ENCODE results near the gene MELK. TPM values are rescaled to one million over a fixed set of nuclear protein-coding genes. Genes with fewer than 3 reads are reported as not detected.

MELK gene
- total RNA-seq, 2 experiments from 2014 or later: 73.4 to 74.9 TPM

DNA sequence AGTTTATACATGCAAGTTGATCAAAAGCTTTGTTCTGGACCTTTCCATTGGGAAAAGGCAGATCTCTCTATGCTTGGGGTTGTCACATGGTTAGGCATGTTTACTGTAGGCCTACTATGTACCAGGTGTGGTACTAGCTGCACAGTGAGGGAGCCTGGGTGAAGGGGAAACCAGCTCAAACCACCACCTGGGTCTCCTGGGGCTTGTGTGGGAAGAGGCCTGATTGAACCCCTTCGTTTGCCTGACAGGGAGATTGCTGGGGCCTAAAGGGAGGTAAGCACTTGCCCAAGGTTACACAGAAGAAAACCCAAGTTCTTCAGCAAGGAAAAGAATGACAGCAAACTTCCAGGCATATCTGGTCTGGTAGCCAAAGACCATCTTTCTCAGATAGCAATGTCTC is 145.9 kb downstream of the MELK start:
- no peaks in the 10 kb centered on the region for H3K9me3 Mint-ChIP-seq (ENCODE audit: insufficient read depth)
- CTCF ChIA-PET: interaction anchor here (2.7 kb wide), 1 partner anchor 10 kb away, joined by 12 read pairs; no protein-coding TSS in a partner anchor

GRCh38 chr9:36720043-36720442 is 147.3 kb downstream of the MELK start:
- no peak for DNase-seq
- H3K4me3 Mint-ChIP-seq: no peak overlapping the region
- H3K27ac Mint-ChIP-seq: no peak overlapping the region
- ChIA-PET POLR2A (no interaction called here), CTCF (interaction anchor here (1.0 kb wide), 1 partner anchor 9 kb away, joined by 3 read pairs; no protein-coding TSS in a partner anchor)
- no peaks in the 10 kb centered on the region for H3K4me1 Mint-ChIP-seq (ENCODE audit: low read depth)
- no peaks in the 10 kb centered on the region for H3K36me3 Mint-ChIP-seq (ENCODE audit: low read depth)
- ATAC-seq: no peak
- H3K9me3 Mint-ChIP-seq (ENCODE audit: insufficient read depth): no peaks in the 10 kb centered on the region
- H3K27me3 Mint-ChIP-seq (ENCODE audit: low read depth): peaks cover 11% of the 10 kb centered on the region

More for the DNA sequence above, 145.9 kb downstream of the MELK start:
- Mint-ChIP-seq H3K27ac (no peak overlapping the region), H3K27me3 (ENCODE audit: low read depth) (peaks cover 11% of the 10 kb centered on the region), H3K36me3 (ENCODE audit: low read depth) (no peaks in the 10 kb centered on the region), H3K4me3 (no peak overlapping the region), H3K4me1 (ENCODE audit: low read depth) (no peaks in the 10 kb centered on the region)
- DNase-seq (no peak), ATAC-seq (no peak)
- POLR2A ChIA-PET: interaction anchor here (0.6 kb wide), 1 partner anchor 148 kb away, joined by 3 read pairs; no protein-coding TSS in a partner anchor

DNA sequence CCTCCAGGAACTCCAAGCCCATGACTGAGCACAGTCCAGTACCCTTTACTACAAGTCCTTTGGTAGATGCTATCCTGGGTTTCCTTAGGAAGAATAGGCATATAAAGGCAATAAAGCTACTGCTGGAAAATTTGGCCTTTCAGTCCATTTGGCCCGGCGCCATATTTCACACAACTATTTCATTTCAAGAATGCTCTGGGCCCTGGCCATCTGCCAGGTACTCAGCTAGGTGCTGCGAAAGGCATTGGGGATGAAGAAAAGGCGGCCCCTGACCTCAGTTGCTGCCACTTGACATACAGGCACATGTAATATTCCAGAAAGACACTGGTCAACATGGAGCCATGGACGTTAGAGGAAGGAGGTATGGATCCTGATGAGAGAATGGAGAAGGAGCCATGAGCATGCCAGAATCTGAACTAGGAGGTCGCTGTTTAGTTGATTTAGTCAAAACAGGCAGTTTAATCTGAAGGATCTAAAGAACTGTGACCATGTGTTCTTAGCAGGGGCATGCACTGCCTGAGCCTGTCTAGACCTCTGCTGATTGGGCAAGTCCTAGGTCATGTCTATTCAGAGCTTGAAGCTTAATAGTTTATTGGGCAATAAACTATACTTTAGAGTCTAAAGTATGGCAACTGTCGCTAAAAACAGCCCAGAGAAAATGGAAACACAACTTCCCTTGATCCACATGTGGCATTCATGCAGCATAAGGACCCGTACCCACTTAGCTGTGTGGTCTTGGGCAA is 149.3 kb downstream of the MELK start:
- CTCF ChIA-PET: interaction anchor here (1.3 kb wide), 1 partner anchor 9 kb away, joined by 6 read pairs; no protein-coding TSS in a partner anchor
- Mint-ChIP-seq H3K27ac (no peak overlapping the region), H3K4me3 (no peak overlapping the region), H3K27me3 (ENCODE audit: low read depth) (peaks cover 5% of the 10 kb centered on the region), H3K36me3 (ENCODE audit: low read depth) (no peaks in the 10 kb centered on the region), H3K9me3 (ENCODE audit: insufficient read depth) (no peaks in the 10 kb centered on the region), H3K4me1 (ENCODE audit: low read depth) (no peaks in the 10 kb centered on the region)
- POLR2A ChIA-PET: no interaction called here
- ATAC-seq (no peak), DNase-seq (no peak)

GRCh38 chr9:36725777-36726356 is 153.2 kb downstream of the MELK start:
- H3K4me1 Mint-ChIP-seq (ENCODE audit: low read depth): no peaks in the 10 kb centered on the region
- H3K4me3 Mint-ChIP-seq: no peak overlapping the region
- ATAC-seq: no peak
- no peaks in the 10 kb centered on the region for H3K9me3 Mint-ChIP-seq (ENCODE audit: insufficient read depth)
- no peak for DNase-seq
- H3K27me3 Mint-ChIP-seq (ENCODE audit: low read depth): no peaks in the 10 kb centered on the region
- ChIA-PET POLR2A (no interaction called here), CTCF (no interaction called here)
- H3K36me3 Mint-ChIP-seq (ENCODE audit: low read depth): no peaks in the 10 kb centered on the region
- H3K27ac Mint-ChIP-seq: no peak overlapping the region

Other genes starting within 250 kb of the MELK start
- 10 to 100 TPM; 39.5 to 40.0 TPM for gene RNF38, start 172.6 kb upstream of the MELK start, total RNA-seq

Measured in activated CD8-positive, alpha-beta T cell treated with anti-CD3 and anti-CD28 coated beads, Interleukin-2, amount 10 ng/mL, durations not matched to agents 7 days and 5 days (primary cell).